ENCODE results near the gene ZNF841. TPM values are rescaled to one million over a fixed set of nuclear protein-coding genes. Genes with fewer than 3 reads are reported as not detected.

ZNF841 gene
- total RNA-seq, 1 donor from 2014 or later, result 8.5 TPM

DNA sequence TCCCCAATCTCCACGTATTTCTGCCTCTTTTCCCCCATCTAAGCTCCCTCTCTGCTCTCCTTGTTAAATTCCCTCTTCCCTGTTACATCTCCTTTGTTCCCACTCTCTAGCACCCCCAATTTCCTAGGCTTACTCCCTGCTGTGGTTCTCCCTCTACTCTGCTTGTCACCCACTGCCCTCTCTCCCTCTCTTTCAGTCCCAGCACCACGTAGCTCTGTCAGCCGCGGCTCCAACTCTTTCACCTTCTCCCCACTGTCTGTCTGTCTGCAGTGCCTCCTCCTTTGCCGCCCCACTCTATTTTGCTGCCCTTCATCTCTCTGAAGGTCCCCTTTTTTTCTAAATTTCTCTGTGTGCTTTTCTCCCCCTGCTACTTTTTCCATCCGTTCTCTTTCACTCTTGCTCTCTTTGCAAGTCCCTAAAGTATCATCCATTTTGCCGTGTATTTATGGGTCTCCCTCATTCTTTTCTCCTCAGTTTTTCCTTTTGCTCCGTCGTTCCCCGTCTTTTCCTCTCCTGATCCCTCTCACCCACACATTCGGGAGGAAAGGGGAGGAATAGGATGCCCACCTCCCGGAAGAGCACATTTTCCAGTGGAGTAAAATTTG, 937 bp downstream of the ZNF841 start:
- no peak for TF ChIP-seq CTCF (IDR thresholded peaks at IDR 0.05; ENCODE audit: borderline replicate concordance)
- H3K4me3 ChIP-seq, result peak overlapping the region; percentile 79
- DNase-seq, result no peak
- no peaks in the 10 kb centered on the region for H3K27me3 ChIP-seq (ENCODE audit: low read depth)
- peaks cover 45% of the 10 kb centered on the region for H3K9me3 ChIP-seq (replicated peaks)
- peaks cover 23% of the 10 kb centered on the region for H3K4me1 ChIP-seq
- H3K36me3 ChIP-seq, result peaks cover 30% of the 10 kb centered on the region
- intact Hi-C loops (cut with micrococcal nuclease), result no loop called here
- H3K27ac ChIP-seq (replicated peaks), result no peak overlapping the region

GRCh38 chr19:52086481-52086880, 9.1 kb downstream of the ZNF841 start:
- TF ChIP-seq CTCF (IDR thresholded peaks at IDR 0.05; ENCODE audit: borderline replicate concordance), result no peak
- intact Hi-C loops (cut with micrococcal nuclease), result no loop called here
- H3K9me3 ChIP-seq (replicated peaks), result peaks cover 19% of the 10 kb centered on the region
- DNase-seq, result no peak
- peaks cover 96% of the 10 kb centered on the region for H3K36me3 ChIP-seq
- no peak overlapping the region for H3K27ac ChIP-seq (replicated peaks)
- H3K4me1 ChIP-seq, result no peaks in the 10 kb centered on the region
- H3K27me3 ChIP-seq (ENCODE audit: low read depth), result no peaks in the 10 kb centered on the region
- H3K4me3 ChIP-seq, result no peak overlapping the region

DNA sequence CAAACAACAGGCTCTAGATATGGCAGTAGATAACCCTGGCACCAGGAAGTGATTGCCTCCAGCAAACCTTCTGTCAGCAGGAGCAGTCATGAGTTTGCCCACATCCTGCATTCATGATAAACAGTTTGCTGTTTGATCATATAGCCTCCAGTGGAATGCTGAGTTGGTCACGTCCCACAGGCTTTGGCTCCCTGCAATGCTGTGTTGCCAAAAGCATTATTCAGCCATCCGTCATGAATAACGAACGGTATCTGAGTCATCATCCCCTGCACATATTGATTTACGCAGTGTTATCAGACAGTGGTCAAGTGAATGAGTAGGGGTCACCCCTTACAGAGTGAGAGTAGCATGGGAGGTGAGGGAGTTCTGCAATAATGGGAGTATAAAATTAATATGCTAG, 25.1 kb downstream of the ZNF841 start:
- no peaks in the 10 kb centered on the region for H3K4me1 ChIP-seq
- no peak overlapping the region for H3K4me3 ChIP-seq
- H3K36me3 ChIP-seq, result peaks cover 100% of the 10 kb centered on the region
- H3K27me3 ChIP-seq (ENCODE audit: low read depth), result no peaks in the 10 kb centered on the region
- intact Hi-C loops (cut with micrococcal nuclease), result no loop called here
- no peak overlapping the region for H3K27ac ChIP-seq (replicated peaks)
- DNase-seq, result no peak
- no peak for TF ChIP-seq CTCF (IDR thresholded peaks at IDR 0.05; ENCODE audit: borderline replicate concordance)
- H3K9me3 ChIP-seq (replicated peaks), result peaks cover 97% of the 10 kb centered on the region

DNA sequence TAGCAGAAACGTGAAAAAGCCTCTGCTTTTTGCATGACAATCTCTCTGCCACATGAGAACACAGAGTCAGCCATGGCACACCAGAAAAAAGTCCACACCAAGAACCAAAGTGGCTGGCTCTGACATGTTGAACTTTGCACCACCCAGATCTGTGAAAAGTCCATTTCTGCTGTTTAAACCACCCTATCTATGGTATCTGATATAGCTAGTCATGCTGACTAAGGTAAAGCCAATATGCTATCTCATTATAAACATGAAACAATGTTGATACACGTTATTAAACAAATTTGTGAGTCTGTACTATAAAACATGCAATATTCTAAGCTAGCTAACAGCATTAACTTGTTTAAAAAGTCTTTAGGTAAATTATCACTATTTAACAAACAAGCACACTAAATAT, 25.9 kb downstream of the ZNF841 start:
- H3K36me3 ChIP-seq, result peaks cover 100% of the 10 kb centered on the region
- DNase-seq, result no peak
- H3K9me3 ChIP-seq (replicated peaks), result peaks cover 100% of the 10 kb centered on the region

DNA sequence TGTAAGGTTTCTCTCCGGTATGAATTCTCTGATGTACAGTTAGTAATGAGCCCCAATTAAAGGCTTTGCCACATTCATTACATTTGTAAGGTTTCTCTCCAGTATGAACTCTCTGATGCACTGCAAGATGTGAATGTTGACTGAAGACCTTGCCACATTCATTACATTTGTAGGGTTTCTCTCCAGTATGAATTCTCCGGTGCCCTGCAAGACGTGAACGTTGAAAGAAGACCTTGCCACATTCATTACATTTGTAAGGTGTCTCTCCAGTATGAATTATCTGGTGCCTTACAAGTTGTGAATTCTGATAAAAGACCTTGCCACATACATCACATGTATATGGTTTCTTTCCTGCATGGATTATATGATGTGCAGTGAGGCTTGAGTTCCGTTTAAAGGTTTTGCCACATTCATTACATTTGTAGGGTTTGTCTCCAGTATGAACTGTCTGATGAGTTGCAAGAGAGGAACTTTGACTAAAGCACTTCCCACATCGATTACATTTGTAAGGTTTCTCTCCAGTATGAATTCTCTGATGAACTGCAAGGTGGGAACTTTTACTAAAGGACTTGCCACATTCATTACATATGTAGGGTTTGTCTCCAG, 29.2 kb downstream of the ZNF841 start:
- no peak for TF ChIP-seq CTCF (IDR thresholded peaks at IDR 0.05; ENCODE audit: borderline replicate concordance)
- H3K27ac ChIP-seq (replicated peaks), result no peak overlapping the region
- H3K27me3 ChIP-seq (ENCODE audit: low read depth), result no peaks in the 10 kb centered on the region
- intact Hi-C loops (cut with micrococcal nuclease), result no loop called here
- H3K9me3 ChIP-seq (replicated peaks), result peaks cover 100% of the 10 kb centered on the region
- DNase-seq, result no peak
- H3K4me1 ChIP-seq, result no peaks in the 10 kb centered on the region
- peaks cover 100% of the 10 kb centered on the region for H3K36me3 ChIP-seq
- no peak overlapping the region for H3K4me3 ChIP-seq

More for the DNA sequence above, 25.9 kb downstream of the ZNF841 start:
- intact Hi-C loops (cut with micrococcal nuclease), result no loop called here
- H3K27ac ChIP-seq (replicated peaks), result no peak overlapping the region
- no peaks in the 10 kb centered on the region for H3K27me3 ChIP-seq (ENCODE audit: low read depth)
- no peaks in the 10 kb centered on the region for H3K4me1 ChIP-seq
- no peak overlapping the region for H3K4me3 ChIP-seq
- TF ChIP-seq CTCF (IDR thresholded peaks at IDR 0.05; ENCODE audit: borderline replicate concordance), result no peak

All from left ventricle myocardium inferior (tissue), 1 donor.